ENCODE results near the gene NEU4. TPM values are rescaled to one million over a fixed set of nuclear protein-coding genes. Genes with fewer than 3 reads are reported as not detected.

NEU4 gene
- total and polyA plus RNA-seq, 2 of the 4 experiments (the other 2 are of a cell fraction): not detected

DNA sequence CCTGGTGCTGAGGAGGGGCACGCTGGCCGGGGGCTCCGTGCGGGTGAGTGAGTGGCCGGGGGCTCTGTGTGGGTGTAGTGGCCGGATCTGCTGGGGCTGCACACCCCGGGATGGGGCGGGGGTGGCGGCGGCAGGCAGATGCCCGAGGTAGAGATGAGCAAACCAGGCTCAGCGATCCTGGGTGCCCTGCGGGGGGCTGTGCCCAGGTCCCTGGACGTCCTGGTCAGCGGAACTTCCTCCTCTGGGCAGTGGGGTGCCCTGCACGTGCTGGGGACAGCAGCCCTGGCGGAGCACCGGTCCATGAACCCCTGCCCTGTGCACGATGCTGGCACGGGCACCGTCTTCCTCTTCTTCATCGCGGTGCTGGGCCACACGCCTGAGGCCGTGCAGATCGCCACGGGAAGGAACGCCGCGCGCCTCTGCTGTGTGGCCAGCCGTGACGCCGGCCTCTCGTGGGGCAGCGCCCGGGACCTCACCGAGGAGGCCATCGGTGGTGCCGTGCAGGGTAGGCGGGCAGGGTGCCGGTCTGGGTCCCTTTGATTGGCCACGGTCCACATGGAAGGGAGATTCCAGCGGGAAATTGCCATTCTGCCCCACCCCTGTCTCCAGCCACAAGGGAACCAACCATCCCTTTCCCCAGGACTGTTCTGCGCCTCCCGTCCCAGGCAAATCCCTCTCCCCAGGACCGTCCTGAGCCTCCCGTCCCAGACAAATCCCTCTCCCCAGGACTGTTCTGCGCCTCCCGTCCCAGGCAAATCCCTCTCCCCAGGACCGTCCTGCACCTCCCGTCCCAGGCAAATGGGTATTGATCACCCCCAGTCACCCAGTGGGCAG, 5.9 kb downstream of the NEU4 start:
- TF ChIP-seq POLR2A (IDR thresholded peaks at IDR 0.05; ENCODE audit: low read depth, low read length) (no peak), SMC3 (IDR thresholded peaks at IDR 0.05; ENCODE audit: low read depth, low read length) (no peak), BHLHE40 (IDR thresholded peaks at IDR 0.05; ENCODE audit: low read depth, low read length) (no peak), FOS (IDR thresholded peaks at IDR 0.05; ENCODE audit: low read depth, low read length) (no peak)
- TF ChIP-seq, protein P1, sequence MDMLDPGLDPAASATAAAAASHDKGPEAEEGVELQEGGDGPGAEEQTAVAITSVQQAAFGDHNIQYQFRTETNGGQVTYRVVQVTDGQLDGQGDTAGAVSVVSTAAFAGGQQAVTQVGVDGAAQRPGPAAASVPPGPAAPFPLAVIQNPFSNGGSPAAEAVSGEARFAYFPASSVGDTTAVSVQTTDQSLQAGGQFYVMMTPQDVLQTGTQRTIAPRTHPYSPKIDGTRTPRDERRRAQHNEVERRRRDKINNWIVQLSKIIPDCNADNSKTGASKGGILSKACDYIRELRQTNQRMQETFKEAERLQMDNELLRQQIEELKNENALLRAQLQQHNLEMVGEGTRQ (IDR thresholded peaks at IDR 0.05; ENCODE audit: low read depth, low read length): no peak
- TF ChIP-seq, protein P2, sequence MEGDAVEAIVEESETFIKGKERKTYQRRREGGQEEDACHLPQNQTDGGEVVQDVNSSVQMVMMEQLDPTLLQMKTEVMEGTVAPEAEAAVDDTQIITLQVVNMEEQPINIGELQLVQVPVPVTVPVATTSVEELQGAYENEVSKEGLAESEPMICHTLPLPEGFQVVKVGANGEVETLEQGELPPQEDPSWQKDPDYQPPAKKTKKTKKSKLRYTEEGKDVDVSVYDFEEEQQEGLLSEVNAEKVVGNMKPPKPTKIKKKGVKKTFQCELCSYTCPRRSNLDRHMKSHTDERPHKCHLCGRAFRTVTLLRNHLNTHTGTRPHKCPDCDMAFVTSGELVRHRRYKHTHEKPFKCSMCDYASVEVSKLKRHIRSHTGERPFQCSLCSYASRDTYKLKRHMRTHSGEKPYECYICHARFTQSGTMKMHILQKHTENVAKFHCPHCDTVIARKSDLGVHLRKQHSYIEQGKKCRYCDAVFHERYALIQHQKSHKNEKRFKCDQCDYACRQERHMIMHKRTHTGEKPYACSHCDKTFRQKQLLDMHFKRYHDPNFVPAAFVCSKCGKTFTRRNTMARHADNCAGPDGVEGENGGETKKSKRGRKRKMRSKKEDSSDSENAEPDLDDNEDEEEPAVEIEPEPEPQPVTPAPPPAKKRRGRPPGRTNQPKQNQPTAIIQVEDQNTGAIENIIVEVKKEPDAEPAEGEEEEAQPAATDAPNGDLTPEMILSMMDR (conservative IDR thresholded peaks at IDR 0.05; ENCODE audit: low read depth, low read length): no peak
- TF ChIP-seq, protein P3, sequence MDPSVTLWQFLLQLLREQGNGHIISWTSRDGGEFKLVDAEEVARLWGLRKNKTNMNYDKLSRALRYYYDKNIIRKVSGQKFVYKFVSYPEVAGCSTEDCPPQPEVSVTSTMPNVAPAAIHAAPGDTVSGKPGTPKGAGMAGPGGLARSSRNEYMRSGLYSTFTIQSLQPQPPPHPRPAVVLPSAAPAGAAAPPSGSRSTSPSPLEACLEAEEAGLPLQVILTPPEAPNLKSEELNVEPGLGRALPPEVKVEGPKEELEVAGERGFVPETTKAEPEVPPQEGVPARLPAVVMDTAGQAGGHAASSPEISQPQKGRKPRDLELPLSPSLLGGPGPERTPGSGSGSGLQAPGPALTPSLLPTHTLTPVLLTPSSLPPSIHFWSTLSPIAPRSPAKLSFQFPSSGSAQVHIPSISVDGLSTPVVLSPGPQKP (IDR thresholded peaks at IDR 0.05; ENCODE audit: borderline replicate concordance, low read depth, low read length): no peak
- BruUV-seq (replicated peaks): no TSS peak
- H3K18ac ChIP-seq (ENCODE audit: low read depth, low read length): no peak overlapping the region
- no peaks in the 10 kb centered on the region for H3K4me1 ChIP-seq (ENCODE audit: control insufficient read depth, insufficient read depth, low read length)
- H3K27ac ChIP-seq (ENCODE audit: insufficient read depth, low read length): no peak overlapping the region
- no peaks in the 10 kb centered on the region for H3K9me3 ChIP-seq (ENCODE audit: control insufficient read depth, insufficient read depth, low read length)
- no peak overlapping the region for H3K23ac ChIP-seq (ENCODE audit: low read depth, low read length)
- no peak overlapping the region for H3K4me2 ChIP-seq (ENCODE audit: low read depth, low read length)
- no peaks in the 10 kb centered on the region for H3K79me1 ChIP-seq (ENCODE audit: low read depth in 1 of 2, low read length in 2 of 2)
- H3K36me3 ChIP-seq (ENCODE audit: control insufficient read depth, insufficient read depth, low read length): no peaks in the 10 kb centered on the region
- POLR2A ChIA-PET (ENCODE audit: unreplicated experiment): no interaction called here
- no peak overlapping the region for H3K9ac ChIP-seq (ENCODE audit: low read depth, low read length)
- DNase-seq (no peak), ATAC-seq (ENCODE audit: low read depth) (no peak)
- no peaks in the 10 kb centered on the region for H3K9me1 ChIP-seq (ENCODE audit: insufficient read depth, low read length)
- CTCF ChIA-PET: no interaction called here
- H2BK120ac ChIP-seq (ENCODE audit: low read depth, low read length): no peak overlapping the region
- 81% methylated on average over 25 of the region's 52 CpGs; no CpG with 5 or more reads in 1 of the 2 experiments for WGBS, 2 experiments (ENCODE audit: extremely low coverage in 2 of 2, insufficient read length in 1 of 2)
- H4K8ac ChIP-seq (ENCODE audit: low read depth in 2 of 2, low read length in 2 of 2): no peak overlapping the region
- no peak overlapping the region for H2BK5ac ChIP-seq (ENCODE audit: low read depth, low read length, poor library complexity, severe bottlenecking)
- H3K4ac ChIP-seq (ENCODE audit: low read depth, low read length): no peak overlapping the region
- intact Hi-C loops (cut with micrococcal nuclease): no loop called here
- H2AK5ac ChIP-seq (ENCODE audit: low read depth, low read length): no peak overlapping the region
- H2BK20ac ChIP-seq (ENCODE audit: low read depth, low read length): no peak overlapping the region
- no peak overlapping the region for H4K5ac ChIP-seq (ENCODE audit: low read depth, low read length)
- dilution Hi-C loops (cut with HindIII; ENCODE audit: low sequenced_read_pairs, unreplicated experiment): no loop called here
- no peak overlapping the region for H3K4me3 ChIP-seq (ENCODE audit: insufficient read depth, low read depth, low read length)
- peaks cover 11% of the 10 kb centered on the region; the same call in 1 of the 2 replicates for H3K27me3 ChIP-seq (ENCODE audit: control insufficient read depth, insufficient read depth, low read length)
- H4K20me1 ChIP-seq (ENCODE audit: insufficient read depth, low read length): no peaks in the 10 kb centered on the region; the same call in 1 of the 2 replicates
- H2BK15ac ChIP-seq (ENCODE audit: low read depth, low read length): no peak overlapping the region
- H2AK9ac ChIP-seq (replicated peaks; ENCODE audit: low read depth, low read length, poor library complexity): no peak overlapping the region
- in situ Hi-C loops (cut with MboI; ENCODE audit: low sequenced_read_pairs): no loop called here
- H3K14ac ChIP-seq (replicated peaks; ENCODE audit: low read depth, low read length): no peak overlapping the region
- H2AFZ ChIP-seq (replicated peaks; ENCODE audit: low read length, poor library complexity): no peak overlapping the region
- no peak overlapping the region for H4K91ac ChIP-seq (ENCODE audit: insufficient read depth, low read depth, low read length)
- H3K56ac ChIP-seq (ENCODE audit: extremely low read depth, insufficient read depth, low read length): no peak overlapping the region
